RWPE2 (cell line): ENCODE data around the gene ADGRG6.

Experiments used
- ATAC-seq: fragments of 200-7000 bp; cut with Tn5 transposase; 3 replicates; pipeline ENCODE4 v1.9.1; 2021; ENCODE audit warnings: low read depth
- DNase-seq: peaks from one replicate; pipeline ENCODE4 v3.0.0-alpha.2; 2020; ENCODE audit warnings: low spot score
- H3K27ac ChIP-seq: fragments of 450-650 bp; 2 replicates; pipeline ENCODE4 v1.5.1; 2017; ENCODE audit warnings: mild to moderate bottlenecking; ENCODE audit not compliant: poor library complexity, severe bottlenecking
- H3K27me3 ChIP-seq: fragments of 250-450 bp; sonication (Bioruptor Pico); 2 replicates; pipeline ENCODE4 v1.5.1; 2021; ENCODE audit warnings: mild to moderate bottlenecking, moderate library complexity; ENCODE audit not compliant: insufficient read depth, poor library complexity, severe bottlenecking
- H3K36me3 ChIP-seq: fragments of 250-450 bp; sonication (Bioruptor Pico); 2 replicates; pipeline ENCODE4 v1.5.1; 2020; ENCODE audit warnings: low read depth, mild to moderate bottlenecking, moderate library complexity
- H3K4me1 ChIP-seq: fragments of 250-450 bp; sonication (Bioruptor Pico); 2 replicates; pipeline ENCODE4 v1.5.1; 2021; ENCODE audit warnings: mild to moderate bottlenecking, moderate library complexity; ENCODE audit not compliant: insufficient read depth, poor library complexity, severe bottlenecking
- H3K4me3 ChIP-seq: fragments of 250-450 bp; sonication (Bioruptor Pico); 2 replicates; pipeline ENCODE4 v1.5.1; 2021; ENCODE audit warnings: mild to moderate bottlenecking, moderate library complexity; ENCODE audit not compliant: severe bottlenecking
- H3K9me3 ChIP-seq: fragments of 250-450 bp; sonication (Bioruptor Pico); 2 replicates; pipeline ENCODE4 v1.5.1; 2021; ENCODE audit warnings: mild to moderate bottlenecking, moderate library complexity; ENCODE audit not compliant: severe bottlenecking
- TF ChIP-seq, protein P1 (sequence below): fragments of 450-650 bp; IDR thresholded peaks from one replicate; pipeline ENCODE4 v1.5.1; 2017; ENCODE audit warnings: mild to moderate bottlenecking, moderate library complexity; ENCODE audit not compliant: poor library complexity, severe bottlenecking

The ADGRG6 gene

GRCh38 chr6:142384519-142385254 lies 82.9 kb downstream of the ADGRG6 start:
- peaks cover 43% of the 10 kb centered on the region for H3K36me3 ChIP-seq
- peaks cover 37% of the 10 kb centered on the region for H3K4me1 ChIP-seq
- TF ChIP-seq, protein P1, sequence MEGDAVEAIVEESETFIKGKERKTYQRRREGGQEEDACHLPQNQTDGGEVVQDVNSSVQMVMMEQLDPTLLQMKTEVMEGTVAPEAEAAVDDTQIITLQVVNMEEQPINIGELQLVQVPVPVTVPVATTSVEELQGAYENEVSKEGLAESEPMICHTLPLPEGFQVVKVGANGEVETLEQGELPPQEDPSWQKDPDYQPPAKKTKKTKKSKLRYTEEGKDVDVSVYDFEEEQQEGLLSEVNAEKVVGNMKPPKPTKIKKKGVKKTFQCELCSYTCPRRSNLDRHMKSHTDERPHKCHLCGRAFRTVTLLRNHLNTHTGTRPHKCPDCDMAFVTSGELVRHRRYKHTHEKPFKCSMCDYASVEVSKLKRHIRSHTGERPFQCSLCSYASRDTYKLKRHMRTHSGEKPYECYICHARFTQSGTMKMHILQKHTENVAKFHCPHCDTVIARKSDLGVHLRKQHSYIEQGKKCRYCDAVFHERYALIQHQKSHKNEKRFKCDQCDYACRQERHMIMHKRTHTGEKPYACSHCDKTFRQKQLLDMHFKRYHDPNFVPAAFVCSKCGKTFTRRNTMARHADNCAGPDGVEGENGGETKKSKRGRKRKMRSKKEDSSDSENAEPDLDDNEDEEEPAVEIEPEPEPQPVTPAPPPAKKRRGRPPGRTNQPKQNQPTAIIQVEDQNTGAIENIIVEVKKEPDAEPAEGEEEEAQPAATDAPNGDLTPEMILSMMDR: no peak
- H3K27ac ChIP-seq: peak overlapping the region; percentile 53
- ATAC-seq: peak; percentile 70
- no peaks in the 10 kb centered on the region for H3K27me3 ChIP-seq
- no peak overlapping the region for H3K4me3 ChIP-seq
- no peak for DNase-seq
- H3K9me3 ChIP-seq: no peaks in the 10 kb centered on the region

GRCh38 chr6:142385352-142385751 lies 83.5 kb downstream of the ADGRG6 start:
- H3K27ac ChIP-seq: peak overlapping the region; percentile 53

GRCh38 chr6:142386657-142387056 lies 84.8 kb downstream of the ADGRG6 start:
- Histone ChIP-seq H3K4me1 (peaks cover 32% of the 10 kb centered on the region), H3K9me3 (no peaks in the 10 kb centered on the region), H3K27ac (peak overlapping the region; percentile 37), H3K27me3 (no peaks in the 10 kb centered on the region), H3K36me3 (peaks cover 58% of the 10 kb centered on the region), H3K4me3 (no peak overlapping the region)
- TF ChIP-seq, protein P1: no peak
- no peak for ATAC-seq
- no peak for DNase-seq

More at GRCh38 chr6:142385352-142385751, 83.5 kb downstream of the ADGRG6 start:
- no peak for ATAC-seq
- Histone ChIP-seq H3K9me3 (no peaks in the 10 kb centered on the region), H3K27me3 (no peaks in the 10 kb centered on the region), H3K36me3 (peaks cover 48% of the 10 kb centered on the region), H3K4me3 (no peak overlapping the region), H3K4me1 (peaks cover 37% of the 10 kb centered on the region)
- TF ChIP-seq, protein P1: no peak
- no peak for DNase-seq

DNA sequence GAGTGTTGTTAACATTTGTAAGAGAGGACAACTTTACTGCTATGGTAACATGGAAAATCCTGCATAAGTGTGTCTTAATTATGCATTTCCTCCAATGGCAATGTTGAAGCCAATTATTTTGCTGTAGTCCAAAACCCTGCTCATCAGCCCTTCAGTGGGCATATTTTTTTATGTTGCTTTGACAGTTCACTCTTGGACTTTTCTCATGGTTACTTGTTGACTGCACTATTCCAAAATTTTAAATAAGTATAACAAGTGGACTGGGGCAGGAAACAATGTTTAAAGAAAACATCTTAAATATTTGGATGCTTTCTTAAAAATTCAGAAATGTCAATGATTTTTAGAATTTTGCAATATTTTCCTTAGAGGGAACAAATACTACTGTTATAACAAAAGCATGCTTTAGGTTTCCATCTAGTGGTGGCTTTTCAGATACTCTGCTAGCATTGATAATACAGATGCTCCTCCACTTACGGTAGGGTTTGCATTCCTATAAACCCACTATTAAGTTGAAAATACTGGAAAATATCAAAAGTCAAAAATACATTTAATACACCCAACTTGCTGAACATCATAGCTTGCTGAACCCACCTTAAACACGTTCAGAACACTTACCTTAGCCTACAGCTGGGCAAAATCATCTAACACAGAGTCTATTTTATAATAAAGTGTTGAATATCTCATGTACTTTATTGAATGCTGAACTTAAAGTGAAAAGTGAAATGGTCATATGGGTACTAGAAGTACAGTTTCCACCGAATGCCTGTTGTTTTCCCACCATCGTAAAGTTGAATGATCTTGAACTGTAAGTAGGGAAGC lies 86.4 kb downstream of the ADGRG6 start:
- no peak overlapping the region for H3K4me3 ChIP-seq
- no peaks in the 10 kb centered on the region for H3K9me3 ChIP-seq
- H3K4me1 ChIP-seq: peaks cover 29% of the 10 kb centered on the region
- TF ChIP-seq, protein P1: peak; percentile 88
- H3K36me3 ChIP-seq: peaks cover 61% of the 10 kb centered on the region
- H3K27me3 ChIP-seq: no peaks in the 10 kb centered on the region
- DNase-seq (no peak), ATAC-seq (peak; percentile 73; the same call in 2 of the 3 replicates)
- peak overlapping the region; percentile 37 for H3K27ac ChIP-seq

DNA sequence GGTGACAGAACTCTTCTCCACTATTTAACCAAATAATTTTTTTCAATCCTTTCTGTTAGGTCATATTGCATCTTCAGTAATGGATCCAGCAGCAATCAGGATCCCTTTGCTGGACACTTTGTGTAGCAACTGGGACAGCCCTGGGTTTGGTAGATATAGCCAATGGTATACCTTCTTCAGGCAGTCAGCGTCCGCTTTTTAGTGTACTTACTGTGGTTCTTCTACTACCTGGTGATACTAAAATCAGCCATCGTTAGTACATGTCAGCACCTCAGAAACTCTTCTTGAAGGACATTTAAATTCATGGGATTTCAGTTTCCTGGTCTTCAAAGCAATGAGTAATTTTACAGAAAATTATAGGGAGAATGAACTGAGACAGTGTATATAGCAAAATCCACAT lies 93.5 kb downstream of the ADGRG6 start:
- ATAC-seq: no peak
- Histone ChIP-seq H3K36me3 (peaks cover 92% of the 10 kb centered on the region), H3K4me1 (no peaks in the 10 kb centered on the region), H3K27ac (no peak overlapping the region), H3K27me3 (no peaks in the 10 kb centered on the region), H3K4me3 (no peak overlapping the region), H3K9me3 (no peaks in the 10 kb centered on the region)
- TF ChIP-seq, protein P1: no peak
- no peak for DNase-seq
